PFSK-1 (cell line): ENCODE measurements around the gene PPP2R2D.

Experiments
- FOXP2 ChIP-seq: optimal IDR thresholded peaks from 2 replicates; pipeline ENCODE3; 2011; ENCODE audit warnings: borderline replicate concordance, control low read depth, inconsistent platforms; ENCODE audit not compliant: insufficient read depth; ENCODE audit errors: extremely low read length, extremely low read depth
- POLR2AphosphoS5 ChIP-seq: IDR thresholded peaks from 2 replicates; pipeline ENCODE4 v1.6.1; 2012; ENCODE audit warnings: low read depth, mild to moderate bottlenecking, control low read depth, low read length, moderate library complexity
- SIN3A ChIP-seq: IDR thresholded peaks from 2 replicates; pipeline ENCODE4 v1.6.1; 2012; ENCODE audit warnings: mild to moderate bottlenecking, low read length, moderate library complexity, borderline replicate concordance; ENCODE audit not compliant: insufficient read depth
- TAF1 ChIP-seq: IDR thresholded peaks from 2 replicates; pipeline ENCODE4 v1.6.1; 2012; ENCODE audit warnings: low read length, control low read depth, borderline replicate concordance; ENCODE audit not compliant: insufficient read depth
- TF ChIP-seq, protein P1 (sequence below), 2 experiments: IDR thresholded peaks; 2 replicates each; pipeline versions ENCODE4 v1.6.1 to v1.8.0; 2011 to 2012; ENCODE audit warnings: low read depth in 2 of 2, low read length in 2 of 2, control low read depth in 1 of 2, inconsistent platforms in 1 of 2, mild to moderate bottlenecking in 1 of 2, moderate library complexity in 1 of 2; ENCODE audit not compliant: insufficient read depth in 1 of 2

PPP2R2D gene

DNA sequence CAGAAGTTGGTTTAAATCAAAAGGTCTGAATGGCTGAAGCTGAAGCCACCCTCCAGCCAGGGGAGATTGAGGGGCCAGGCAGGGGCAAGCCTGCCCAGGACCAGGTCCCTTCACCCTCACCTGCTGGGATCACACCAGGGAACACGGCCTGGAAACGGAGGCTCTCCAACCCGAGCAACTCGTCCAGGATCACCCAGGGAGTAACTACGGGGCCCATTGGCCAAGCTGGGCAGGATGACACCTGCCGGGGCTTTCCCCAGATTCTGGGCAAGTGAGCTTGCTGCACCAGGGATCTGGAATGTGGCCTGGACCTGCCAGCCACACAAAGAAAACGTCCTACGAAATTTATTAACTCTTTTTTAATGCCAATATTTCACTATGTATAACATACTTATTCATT is 30.4 kb upstream of the PPP2R2D start:
- TF ChIP-seq FOXP2 = no peak
- no peak for TF ChIP-seq TAF1
- TF ChIP-seq POLR2AphosphoS5 = no peak
- no peak for TF ChIP-seq SIN3A
- TF ChIP-seq, protein P1, sequence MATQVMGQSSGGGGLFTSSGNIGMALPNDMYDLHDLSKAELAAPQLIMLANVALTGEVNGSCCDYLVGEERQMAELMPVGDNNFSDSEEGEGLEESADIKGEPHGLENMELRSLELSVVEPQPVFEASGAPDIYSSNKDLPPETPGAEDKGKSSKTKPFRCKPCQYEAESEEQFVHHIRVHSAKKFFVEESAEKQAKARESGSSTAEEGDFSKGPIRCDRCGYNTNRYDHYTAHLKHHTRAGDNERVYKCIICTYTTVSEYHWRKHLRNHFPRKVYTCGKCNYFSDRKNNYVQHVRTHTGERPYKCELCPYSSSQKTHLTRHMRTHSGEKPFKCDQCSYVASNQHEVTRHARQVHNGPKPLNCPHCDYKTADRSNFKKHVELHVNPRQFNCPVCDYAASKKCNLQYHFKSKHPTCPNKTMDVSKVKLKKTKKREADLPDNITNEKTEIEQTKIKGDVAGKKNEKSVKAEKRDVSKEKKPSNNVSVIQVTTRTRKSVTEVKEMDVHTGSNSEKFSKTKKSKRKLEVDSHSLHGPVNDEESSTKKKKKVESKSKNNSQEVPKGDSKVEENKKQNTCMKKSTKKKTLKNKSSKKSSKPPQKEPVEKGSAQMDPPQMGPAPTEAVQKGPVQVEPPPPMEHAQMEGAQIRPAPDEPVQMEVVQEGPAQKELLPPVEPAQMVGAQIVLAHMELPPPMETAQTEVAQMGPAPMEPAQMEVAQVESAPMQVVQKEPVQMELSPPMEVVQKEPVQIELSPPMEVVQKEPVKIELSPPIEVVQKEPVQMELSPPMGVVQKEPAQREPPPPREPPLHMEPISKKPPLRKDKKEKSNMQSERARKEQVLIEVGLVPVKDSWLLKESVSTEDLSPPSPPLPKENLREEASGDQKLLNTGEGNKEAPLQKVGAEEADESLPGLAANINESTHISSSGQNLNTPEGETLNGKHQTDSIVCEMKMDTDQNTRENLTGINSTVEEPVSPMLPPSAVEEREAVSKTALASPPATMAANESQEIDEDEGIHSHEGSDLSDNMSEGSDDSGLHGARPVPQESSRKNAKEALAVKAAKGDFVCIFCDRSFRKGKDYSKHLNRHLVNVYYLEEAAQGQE (IDR thresholded peaks at IDR 0.05; ENCODE audit: insufficient read depth in 1 of 2, low read depth in 2 of 2, low read length in 2 of 2) = no peak

GRCh38 chr10:131870831-131871672 is 29.8 kb upstream of the PPP2R2D start:
- no peak for TF ChIP-seq SIN3A

DNA sequence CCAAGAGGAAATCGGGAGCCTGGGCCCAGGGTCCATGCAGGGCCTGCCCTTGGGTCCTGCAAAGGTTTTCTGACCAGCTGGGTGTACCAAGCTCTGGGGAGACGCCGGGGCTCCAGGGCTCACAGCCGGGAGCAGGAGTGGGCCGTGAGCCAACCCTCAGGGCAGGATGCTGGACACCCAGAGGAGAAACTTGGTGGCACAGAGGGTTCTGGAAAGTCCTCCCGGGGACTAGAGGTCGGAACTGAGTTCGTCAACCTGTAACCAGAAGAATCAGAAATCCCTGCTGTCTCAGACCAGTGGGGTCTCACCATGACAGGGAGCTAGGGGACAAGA is 29.2 kb upstream of the PPP2R2D start:
- no peak for TF ChIP-seq FOXP2

GRCh38 chr10:131872011-131872826 is 28.6 kb upstream of the PPP2R2D start:
- TF ChIP-seq, protein P1 (IDR thresholded peaks at IDR 0.05; ENCODE audit: insufficient read depth in 1 of 2, low read depth in 2 of 2, low read length in 2 of 2) = no peak
- TF ChIP-seq TAF1 = no peak
- no peak for TF ChIP-seq FOXP2
- TF ChIP-seq SIN3A = no peak
- TF ChIP-seq POLR2AphosphoS5 = no peak

GRCh38 chr10:131872827-131873375 is 27.9 kb upstream of the PPP2R2D start:
- TF ChIP-seq TAF1 (no peak), POLR2AphosphoS5 (no peak), FOXP2 (no peak), SIN3A (no peak)
- TF ChIP-seq, protein P1 (IDR thresholded peaks at IDR 0.05; ENCODE audit: insufficient read depth in 1 of 2, low read depth in 2 of 2, low read length in 2 of 2) = no peak

DNA sequence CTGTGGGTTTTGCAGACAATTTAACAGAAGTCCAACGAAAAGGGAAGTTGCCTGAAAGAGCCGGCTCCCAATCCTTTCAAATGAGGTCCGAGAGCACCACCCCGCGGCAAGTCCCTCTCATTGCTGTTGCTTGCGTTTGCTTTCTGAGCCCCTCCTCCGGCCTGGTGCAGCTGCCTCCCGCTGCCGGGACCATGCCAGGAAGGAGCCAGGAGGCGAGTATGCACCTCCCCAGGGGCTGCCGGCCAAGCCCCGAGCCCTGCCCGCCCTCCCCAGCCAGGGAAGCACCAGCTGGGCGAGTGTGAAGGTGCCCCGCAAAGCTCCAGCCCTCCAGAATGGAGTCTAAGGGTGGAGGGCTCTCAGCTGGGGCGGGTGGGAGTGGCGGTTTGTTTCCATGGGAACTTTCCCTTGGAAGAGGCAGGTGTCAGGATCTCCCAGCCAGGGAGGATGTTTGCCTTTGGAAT is 25.8 kb upstream of the PPP2R2D start:
- no peak for TF ChIP-seq POLR2AphosphoS5
- TF ChIP-seq SIN3A = no peak
- TF ChIP-seq FOXP2 = no peak
- no peak for TF ChIP-seq TAF1
- TF ChIP-seq, protein P1 (IDR thresholded peaks at IDR 0.05; ENCODE audit: insufficient read depth in 1 of 2, low read depth in 2 of 2, low read length in 2 of 2) = no peak
